Endothelial cell of umbilical vein (primary cell): ENCODE measurements around the gene CFP. TPM values are rescaled to one million over a fixed set of nuclear protein-coding genes. Genes with fewer than 3 reads are reported as not detected.

Experiments
- BruUV-seq: library from RNA; stranded (reverse); fragments of 400-500 nt; replicated peaks from 2 replicates; lab custom pipeline; 2021; lab: Mats Ljungman, UMichigan
- CTCF ChIA-PET: fragments of 300-600, 350-600 bp; sonication (Branson Sonifier 250); formaldehyde crosslinking; loops from one replicate; lab custom pipeline; 2021; ENCODE audit warnings: antibody characterized with exemption, inconsistent platforms; lab: Charles Lee
- POLR2A ChIA-PET: fragments of 300-600, 350-600 bp; sonication (Branson Sonifier 250); formaldehyde crosslinking; loops from one replicate; lab custom pipeline; 2021; ENCODE audit warnings: antibody characterized with exemption, inconsistent platforms; lab: Charles Lee
- DNase-seq: peaks from one replicate; pipeline ENCODE4 v3.0.0-alpha.2; 2011; ENCODE audit warnings: low read depth, low spot score
- FAIRE-seq: peaks from 2 replicates; lab custom pipeline; 2011; peaks lifted over from hg19 to GRCh38; lab: Jason Lieb, UNC
- H2AFZ ChIP-seq: 2 replicates; pipeline ENCODE4 v1.6.0; 2012; ENCODE audit warnings: low read depth, low read length, control low read depth, inconsistent platforms
- H3K27ac ChIP-seq: 2 replicates; pipeline ENCODE4 v1.5.1; 2011; ENCODE audit warnings: low read depth, mild to moderate bottlenecking, control low read depth, low read length, moderate library complexity; ENCODE audit not compliant: insufficient read depth
- H3K27me3 ChIP-seq, 2 experiments: 2 replicates each; pipeline versions ENCODE4 v1.6.0 to v1.6.1; 2011; ENCODE audit warnings: low read length in 2 of 2, mixed read lengths in 1 of 2; ENCODE audit not compliant: control insufficient read depth in 2 of 2, insufficient read depth in 2 of 2
- H3K36me3 ChIP-seq, 2 experiments: 2 replicates in 1 of 2; 3 replicates in 1 of 2; pipeline ENCODE4 v1.5.1; 2011; ENCODE audit warnings: low read length in 2 of 2, mild to moderate bottlenecking in 1 of 2, moderate library complexity in 1 of 2; ENCODE audit not compliant: control insufficient read depth in 2 of 2, insufficient read depth in 2 of 2; ENCODE audit errors: extremely low read depth in 1 of 2
- H3K4me1 ChIP-seq: 3 replicates; pipeline ENCODE4 v1.5.1; 2011; ENCODE audit warnings: mild to moderate bottlenecking, low read length; ENCODE audit not compliant: control insufficient read depth, insufficient read depth; ENCODE audit errors: extremely low read depth
- H3K4me2 ChIP-seq: 2 replicates; pipeline ENCODE4 v1.6.1; 2011; ENCODE audit warnings: low read length, control low read depth, mixed read lengths; ENCODE audit not compliant: insufficient read depth
- H3K4me3 ChIP-seq, 3 experiments: fragments of 200-600 bp in 1 of 3; sonication (generic), shearing (Covaris generic) in 1 of 3; replicated peaks in 1 of 3; 2 replicates each; pipeline ENCODE4 v1.5.1; 2011 to 2016; ENCODE audit warnings: control low read depth in 3 of 3, low read length in 3 of 3, mild to moderate bottlenecking in 2 of 3, inconsistent platforms in 1 of 3, low read depth in 1 of 3, moderate library complexity in 1 of 3; ENCODE audit not compliant: insufficient read depth in 1 of 3
- H3K79me2 ChIP-seq: 2 replicates; pipeline ENCODE4 v1.6.0; 2012; ENCODE audit warnings: low read length, inconsistent platforms; ENCODE audit not compliant: control insufficient read depth, insufficient read depth
- H3K9ac ChIP-seq: replicated peaks from 2 replicates; pipeline ENCODE3; 2011; ENCODE audit warnings: low read length, control low read depth; ENCODE audit not compliant: insufficient read depth; ENCODE audit errors: extremely low read depth
- H3K9me1 ChIP-seq: replicated peaks from 3 replicates; pipeline ENCODE4 v1.6.0; 2011; ENCODE audit warnings: mild to moderate bottlenecking, low read length; ENCODE audit not compliant: control insufficient read depth, insufficient read depth; ENCODE audit errors: extremely low read depth
- H3K9me3 ChIP-seq: replicated peaks from 2 replicates; pipeline ENCODE4 v1.5.1; 2012; ENCODE audit warnings: low read length, inconsistent platforms; ENCODE audit not compliant: control insufficient read depth, insufficient read depth
- H4K20me1 ChIP-seq: replicated peaks from 2 replicates; pipeline ENCODE3; 2011; ENCODE audit warnings: mild to moderate bottlenecking, low read length; ENCODE audit not compliant: control insufficient read depth, insufficient read depth; ENCODE audit errors: extremely low read depth
- EZH2 ChIP-seq: IDR thresholded peaks from 2 replicates; pipeline ENCODE4 v1.6.1; 2012; ENCODE audit warnings: borderline replicate concordance, low read depth, mild to moderate bottlenecking, moderate library complexity, low read length, inconsistent platforms; ENCODE audit not compliant: severe bottlenecking
- FOS ChIP-seq: IDR thresholded peaks from 2 replicates; pipeline ENCODE4 v1.6.1; 2011; ENCODE audit warnings: mild to moderate bottlenecking, low read length, moderate library complexity, borderline replicate concordance; ENCODE audit not compliant: insufficient read depth
- GATA2 ChIP-seq: IDR thresholded peaks from 2 replicates; pipeline ENCODE4 v1.7.0; 2011; ENCODE audit warnings: low read depth, mild to moderate bottlenecking, moderate library complexity, mixed read lengths, low read length; ENCODE audit not compliant: insufficient read length, insufficient read depth
- JUN ChIP-seq: IDR thresholded peaks from 2 replicates; pipeline ENCODE4 v1.6.1; 2011; ENCODE audit warnings: borderline replicate concordance, low read depth; ENCODE audit not compliant: insufficient read length, insufficient read depth
- MYC ChIP-seq: IDR thresholded peaks from one replicate; pipeline ENCODE4 v1.6.1; 2011; ENCODE audit warnings: mild to moderate bottlenecking, low read depth, low read length
- POLR2A ChIP-seq: IDR thresholded peaks from 2 replicates; pipeline ENCODE4 v1.6.1; 2012; ENCODE audit warnings: low read depth, mild to moderate bottlenecking, control low read depth, low read length
- POLR2AphosphoS5 ChIP-seq: IDR thresholded peaks from 2 replicates; pipeline ENCODE4 v1.6.1; 2012; ENCODE audit warnings: low read depth, mild to moderate bottlenecking, control low read depth, low read length, moderate library complexity; ENCODE audit not compliant: insufficient read depth
- dilution Hi-C: fragments of 300-500 bp; cut with MboI; formaldehyde crosslinking; loops from one replicate; pipeline ENCODE4 v1.15.0; 2019; ENCODE audit warnings: low sequenced_read_pairs; ENCODE audit not compliant: extremely low pct_ligation_motif_present
- intact Hi-C: fragments of 100-400 bp; cut with micrococcal nuclease; formaldehyde crosslinking; loops from one replicate; pipeline ENCODE4 v1.10.0; 2022
- polyA plus RNA-seq, 4 experiments: library from polyadenylated mRNA; depleted of rRNA in 3 of 4; stranded (reverse) in 3 of 4; unstranded in 1 of 4; fragments of >200 nt; gene quantifications; 2 replicates each; pipeline versions ENCODE4 v1.2.1 to v1.2.3, GENCODE V29; 2011 to 2012; ENCODE audit warnings: missing spikeins in 1 of 4
- total RNA-seq: library from RNA; stranded (reverse); gene quantifications from 2 replicates; pipeline ENCODE4 v1.2.3, GENCODE V29; 2021
- TF ChIP-seq, protein P1 (sequence below), 2 donors: IDR thresholded peaks; 1 replicate in 1 of 2; 2 replicates in 1 of 2; pipeline ENCODE4 v1.5.1; 2011; ENCODE audit warnings: low read length in 2 of 2, mild to moderate bottlenecking in 2 of 2, moderate library complexity in 2 of 2, control low read depth in 1 of 2, inconsistent platforms in 1 of 2, low read depth in 1 of 2; ENCODE audit not compliant: insufficient read depth in 1 of 2; ENCODE audit errors: extremely low read depth in 1 of 2
- TF ChIP-seq, protein P2 (sequence below): IDR thresholded peaks from 2 replicates; pipeline ENCODE4 v1.6.1; 2011; ENCODE audit not compliant: insufficient read depth, insufficient read length

Gene CFP
- total and polyA plus RNA-seq, 2 donors (not counting 3 experiments of a cell fraction or from before 2014, with no cell fraction given) = 0.69 to 1.00 TPM

DNA sequence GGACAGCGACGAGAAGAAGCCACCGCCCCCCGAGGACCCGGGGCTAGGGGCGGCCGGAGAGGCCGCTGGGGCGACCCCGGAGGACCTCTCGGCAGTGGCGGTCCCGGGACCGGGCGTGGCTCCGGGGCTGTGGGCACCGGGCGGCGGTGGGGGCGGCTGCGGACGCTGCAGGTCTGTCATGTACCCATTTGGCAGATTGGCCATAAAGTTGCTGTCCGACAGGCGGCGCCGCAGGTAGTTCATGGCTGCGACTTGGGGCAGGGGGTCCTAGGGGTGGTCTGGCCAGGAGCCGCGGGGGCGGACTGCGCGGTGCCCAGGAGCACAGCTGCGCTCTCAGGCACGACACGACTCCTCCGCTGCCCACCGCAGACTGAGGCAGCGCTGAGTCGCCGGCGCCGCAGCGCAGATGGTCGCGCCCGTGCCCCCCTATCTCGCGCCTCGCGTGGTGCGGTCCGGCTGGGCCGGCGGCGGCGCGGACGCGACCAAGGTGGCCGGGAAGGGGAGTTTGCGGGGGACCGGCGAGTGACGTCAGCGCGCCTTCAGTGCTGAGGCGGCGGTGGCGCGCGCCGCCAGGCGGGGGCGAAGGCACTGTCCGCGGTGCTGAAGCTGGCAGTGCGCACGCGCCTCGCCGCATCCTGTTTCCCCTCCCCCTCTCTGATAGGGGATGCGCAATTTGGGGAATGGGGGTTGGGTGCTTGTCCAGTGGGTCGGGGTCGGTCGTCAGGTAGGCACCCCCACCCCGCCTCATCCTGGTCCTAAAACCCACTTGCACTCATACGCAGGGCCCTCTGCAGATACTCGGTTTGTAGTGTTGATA, 10.0 kb downstream of the CFP start, which contains the start of gene SYN1:
Gene SYN1, minus strand, starts transcription at position 372 of the 817 bp plus-strand sequence. Its CDS starts 129 bp downstream, at position 243.
- no peak within 1 kb of the TSS for H3K27ac ChIP-seq

DNA sequence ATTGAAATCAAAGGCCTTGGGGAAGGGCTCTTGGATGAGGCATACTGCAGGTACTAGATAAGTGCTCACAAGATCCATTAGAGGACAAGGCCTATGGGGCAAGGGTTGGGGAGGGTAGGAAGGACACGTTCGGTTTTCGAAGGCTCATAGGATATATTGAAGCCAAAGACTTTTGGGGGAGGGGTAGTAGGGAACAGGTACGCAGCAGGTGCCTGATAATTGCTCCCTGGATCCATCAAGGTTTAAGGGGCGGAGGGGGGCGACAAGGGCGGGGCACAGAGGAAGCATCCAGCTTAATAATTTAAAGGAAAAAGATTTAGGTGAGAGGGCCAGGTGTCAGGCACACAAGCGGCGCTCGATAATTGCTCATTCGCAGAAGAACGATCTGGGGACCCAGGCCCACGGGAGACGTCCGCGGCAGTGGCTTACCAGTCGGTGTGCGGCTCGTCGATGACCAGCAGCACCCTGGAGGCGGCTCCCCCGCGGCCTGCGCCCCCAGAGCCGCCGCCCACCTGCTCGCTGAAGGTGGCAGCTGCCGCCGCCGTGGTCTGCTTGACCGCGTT, 10.7 kb downstream of the CFP start:
- Histone ChIP-seq H3K9me3 (no peaks in the 10 kb centered on the region), H4K20me1 (no peaks in the 10 kb centered on the region), H3K4me2 (no peak overlapping the region), H2AFZ (no peak overlapping the region), H3K4me3 (no peak overlapping the region), H3K4me1 (peaks cover 3% of the 10 kb centered on the region), H3K9ac (no peak overlapping the region), H3K27me3 (peaks cover 5 to 8% of the 10 kb centered on the region in 2 experiments), H3K36me3 (no peaks in the 10 kb centered on the region), H3K9me1 (no peaks in the 10 kb centered on the region), H3K27ac (no peak overlapping the region), H3K79me2 (no peaks in the 10 kb centered on the region)
- dilution Hi-C loops (no loop called here), intact Hi-C loops (loop anchor here (1.0 kb wide), 1 partner anchor 37 kb away; the partner anchor contains the start of gene TIMP1)
- no peak for TF ChIP-seq FOS
- no peak for TF ChIP-seq GATA2
- TF ChIP-seq, protein P1, sequence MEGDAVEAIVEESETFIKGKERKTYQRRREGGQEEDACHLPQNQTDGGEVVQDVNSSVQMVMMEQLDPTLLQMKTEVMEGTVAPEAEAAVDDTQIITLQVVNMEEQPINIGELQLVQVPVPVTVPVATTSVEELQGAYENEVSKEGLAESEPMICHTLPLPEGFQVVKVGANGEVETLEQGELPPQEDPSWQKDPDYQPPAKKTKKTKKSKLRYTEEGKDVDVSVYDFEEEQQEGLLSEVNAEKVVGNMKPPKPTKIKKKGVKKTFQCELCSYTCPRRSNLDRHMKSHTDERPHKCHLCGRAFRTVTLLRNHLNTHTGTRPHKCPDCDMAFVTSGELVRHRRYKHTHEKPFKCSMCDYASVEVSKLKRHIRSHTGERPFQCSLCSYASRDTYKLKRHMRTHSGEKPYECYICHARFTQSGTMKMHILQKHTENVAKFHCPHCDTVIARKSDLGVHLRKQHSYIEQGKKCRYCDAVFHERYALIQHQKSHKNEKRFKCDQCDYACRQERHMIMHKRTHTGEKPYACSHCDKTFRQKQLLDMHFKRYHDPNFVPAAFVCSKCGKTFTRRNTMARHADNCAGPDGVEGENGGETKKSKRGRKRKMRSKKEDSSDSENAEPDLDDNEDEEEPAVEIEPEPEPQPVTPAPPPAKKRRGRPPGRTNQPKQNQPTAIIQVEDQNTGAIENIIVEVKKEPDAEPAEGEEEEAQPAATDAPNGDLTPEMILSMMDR (IDR thresholded peaks at IDR 0.05; ENCODE audit: extremely low read depth in 1 of 2, insufficient read depth in 1 of 2, low read depth in 1 of 2, low read length in 2 of 2) = no peak
- no peak for TF ChIP-seq EZH2
- TF ChIP-seq, protein P2, sequence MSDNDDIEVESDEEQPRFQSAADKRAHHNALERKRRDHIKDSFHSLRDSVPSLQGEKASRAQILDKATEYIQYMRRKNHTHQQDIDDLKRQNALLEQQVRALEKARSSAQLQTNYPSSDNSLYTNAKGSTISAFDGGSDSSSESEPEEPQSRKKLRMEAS = no peak
- TF ChIP-seq MYC = no peak
- TF ChIP-seq JUN = no peak
- TF ChIP-seq POLR2A = no peak
- TF ChIP-seq POLR2AphosphoS5 = no peak
- BruUV-seq = no TSS peak
- CTCF ChIA-PET = no interaction called here
- FAIRE-seq (no peak), DNase-seq (no peak)
- POLR2A ChIA-PET = no interaction called here

More for the DNA sequence above, 10.0 kb downstream of the CFP start, which contains the start of gene SYN1:
- H3K4me3 ChIP-seq = peak within 1 kb of the TSS in 1 of 3 experiments; percentile 7
- H2AFZ ChIP-seq = peak within 1 kb of the TSS; percentile 70
- FAIRE-seq = peak; percentile 90
- peaks cover 5 to 8% of the 10 kb centered on the region in 2 experiments for H3K27me3 ChIP-seq
- ChIA-PET POLR2A (no interaction called here), CTCF (no interaction called here)
- TF ChIP-seq GATA2 = no peak
- no peak for TF ChIP-seq EZH2
- peak; percentile 70 for TF ChIP-seq POLR2AphosphoS5
- TF ChIP-seq FOS = peak; percentile 36
- TF ChIP-seq, protein P2 = peak; percentile 4
- no peak for TF ChIP-seq MYC
- no peak for TF ChIP-seq JUN
- H3K9me1 ChIP-seq = no peaks in the 10 kb centered on the region
- peaks cover 3% of the 10 kb centered on the region for H3K4me1 ChIP-seq
- no peaks in the 10 kb centered on the region for H4K20me1 ChIP-seq
- DNase-seq = peak; percentile 60
- intact Hi-C loops = loop anchor here (1.0 to 5.0 kb wide), 2 partner anchors 37 to 57 kb away; partner anchors contain the start of genes ARAF and TIMP1
- H3K4me2 ChIP-seq = no peak within 1 kb of the TSS
- dilution Hi-C loops = no loop called here
- no peak within 1 kb of the TSS for H3K9ac ChIP-seq
- H3K36me3 ChIP-seq = no peaks in the 10 kb centered on the region
- H3K79me2 ChIP-seq = no peaks in the 10 kb centered on the region
- BruUV-seq = no TSS peak
- no peaks in the 10 kb centered on the region for H3K9me3 ChIP-seq
